GM20431 (cell line): ENCODE data around the gene CXCL5.

Experiments used
- in situ Hi-C: fragments of 300-500 bp; cut with MseI, MboI; formaldehyde crosslinking; loops from one replicate; pipeline ENCODE4 v1.15.0; 2020; ENCODE audit warnings: low sequenced_read_pairs; ENCODE audit not compliant: unreplicated experiment

The CXCL5 gene

DNA sequence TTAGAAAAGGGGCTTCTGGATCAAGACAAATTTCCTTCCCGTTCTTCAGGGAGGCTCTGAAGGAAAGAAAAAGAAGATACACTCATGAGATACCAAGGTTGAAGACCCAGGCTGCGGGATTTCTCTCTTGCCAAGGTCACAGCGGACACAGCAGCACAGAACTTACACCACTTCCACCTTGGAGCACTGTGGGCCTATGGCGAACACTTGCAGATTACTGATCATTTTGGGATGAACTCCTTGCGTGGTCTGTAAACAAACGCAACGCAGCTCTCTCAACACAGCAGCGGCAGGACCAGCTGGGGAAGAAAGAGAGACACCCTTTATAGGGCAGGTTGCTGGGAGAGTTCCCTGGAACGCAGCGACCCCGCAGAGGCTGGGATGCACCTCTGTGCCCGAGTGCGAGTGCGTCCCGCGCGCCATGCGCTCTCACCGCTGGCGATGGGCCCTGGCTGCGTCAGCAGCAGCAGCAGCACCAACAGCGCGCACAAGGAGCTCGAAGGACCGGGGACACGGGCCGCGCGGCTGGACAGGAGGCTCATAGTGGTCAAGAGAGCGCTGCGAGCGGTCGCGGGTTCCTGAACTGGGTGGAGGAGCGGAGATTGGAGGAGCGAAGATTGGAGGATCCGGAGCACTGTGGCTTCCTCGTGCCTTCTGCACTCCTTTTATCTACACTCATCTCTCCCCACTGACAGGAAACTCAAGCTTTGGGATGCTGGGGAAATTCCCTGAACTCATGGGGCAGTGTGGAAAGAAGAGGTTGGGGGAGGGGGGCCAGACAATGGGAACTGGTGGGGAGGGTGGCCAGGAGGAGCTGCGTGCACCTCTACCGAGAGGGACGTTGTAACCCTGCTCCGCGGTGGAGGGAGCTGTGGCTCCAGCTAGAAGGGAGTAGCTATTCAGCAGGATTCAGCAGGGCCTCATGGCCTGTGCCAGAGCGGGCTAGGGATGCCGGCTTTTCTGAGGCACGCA, at the start of gene CXCL5:
Gene CXCL5, minus strand, starts transcription at position 638 of the 972 bp plus-strand sequence. Its CDS starts 96 bp downstream, at position 542.
- in situ Hi-C loops, result no loop called here

DNA sequence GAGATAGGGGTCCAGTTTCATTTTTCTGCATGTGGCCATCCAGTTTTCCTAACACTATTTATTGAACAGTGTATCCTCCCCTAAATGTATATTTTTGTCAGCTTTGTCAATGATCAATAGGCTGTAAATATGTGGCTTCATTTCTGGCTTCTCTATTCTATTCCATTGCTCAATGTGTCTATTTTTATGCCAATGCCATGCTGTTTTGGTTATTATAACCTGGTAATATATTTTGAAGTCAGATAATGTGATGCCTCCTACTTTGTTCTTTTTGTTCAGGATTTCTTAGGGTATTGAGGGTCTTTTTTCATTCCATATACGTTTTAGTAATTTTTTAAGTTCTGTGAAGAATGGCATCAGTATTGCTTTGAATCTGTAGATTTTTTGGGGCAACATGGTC, 48.7 kb upstream of the CXCL5 start:
- in situ Hi-C loops, result no loop called here

DNA sequence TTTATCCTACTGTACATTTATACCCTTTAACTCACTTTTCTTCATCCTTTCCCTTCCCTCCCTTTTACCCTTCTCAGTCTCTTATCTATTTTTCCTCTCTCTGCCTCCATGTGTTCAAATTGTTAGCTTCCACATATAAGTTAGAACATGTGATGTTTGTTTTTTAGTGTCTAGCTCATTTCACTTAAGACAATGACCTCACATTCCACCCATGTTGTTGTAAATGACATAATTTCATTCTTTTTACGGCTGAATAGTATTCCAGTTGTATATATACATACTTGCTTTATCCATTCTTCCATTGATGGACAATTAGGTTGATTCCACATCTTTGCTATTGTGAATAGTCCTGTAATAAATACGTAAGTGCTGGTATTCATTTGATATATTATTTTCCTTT, 47.3 kb upstream of the CXCL5 start:
- in situ Hi-C loops, result no loop called here

DNA sequence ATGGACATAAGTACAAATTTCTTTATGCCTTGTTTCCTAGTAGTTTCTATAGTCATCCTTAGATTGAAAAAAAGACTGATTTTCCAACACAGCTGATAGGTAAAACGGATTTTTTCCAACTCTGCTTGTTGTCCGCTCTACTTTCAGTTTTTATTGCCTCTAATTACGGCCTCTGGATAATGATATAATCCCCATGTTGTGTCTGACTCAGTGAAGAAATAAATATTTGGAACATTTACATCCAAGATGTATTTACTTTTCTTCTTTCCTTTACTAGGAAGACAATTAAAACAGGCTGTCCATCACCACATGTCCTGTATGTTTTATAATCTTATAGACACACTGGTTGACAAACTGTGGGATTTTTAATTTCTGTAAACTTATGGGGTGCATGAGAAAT, 46.8 kb upstream of the CXCL5 start:
- in situ Hi-C loops, result no loop called here

DNA sequence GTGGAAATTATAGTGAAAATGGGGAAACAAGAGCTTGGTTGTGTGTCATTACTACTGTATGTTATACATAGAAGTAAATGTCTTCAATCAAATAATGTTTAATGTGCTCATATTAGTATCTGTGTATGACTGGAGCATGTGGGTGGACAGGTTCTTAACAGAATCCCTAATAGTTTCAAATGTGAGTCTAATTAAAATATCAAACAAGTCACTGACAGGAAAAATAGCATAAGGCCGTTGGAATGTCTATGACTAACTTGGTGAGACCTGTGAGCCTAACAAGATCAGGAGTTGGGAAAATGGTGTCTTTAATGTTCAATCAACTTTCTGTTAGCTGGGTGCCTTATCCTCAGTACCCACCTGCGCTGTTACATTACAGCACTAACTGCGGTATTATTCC, 46.2 kb upstream of the CXCL5 start:
- in situ Hi-C loops, result no loop called here

DNA sequence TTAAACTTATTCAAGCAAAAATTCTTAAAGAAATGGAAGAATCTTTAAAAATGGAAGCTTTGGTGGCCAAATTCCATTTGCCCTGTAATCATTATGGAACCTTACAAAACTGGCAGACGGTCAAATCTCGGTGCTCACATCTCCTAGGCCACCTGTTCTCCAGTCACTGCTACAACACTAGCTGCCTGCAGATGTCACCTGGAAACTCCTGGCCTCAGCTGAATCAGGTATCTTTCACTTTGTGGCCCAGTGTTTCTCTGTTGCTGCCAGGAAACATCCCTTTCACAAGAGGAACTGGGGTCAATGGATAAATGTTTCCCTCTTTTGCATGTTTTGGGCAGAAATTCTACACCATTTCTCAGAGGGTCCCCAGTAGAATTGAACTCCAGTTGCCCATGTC, 44.2 kb upstream of the CXCL5 start:
- in situ Hi-C loops, result no loop called here

DNA sequence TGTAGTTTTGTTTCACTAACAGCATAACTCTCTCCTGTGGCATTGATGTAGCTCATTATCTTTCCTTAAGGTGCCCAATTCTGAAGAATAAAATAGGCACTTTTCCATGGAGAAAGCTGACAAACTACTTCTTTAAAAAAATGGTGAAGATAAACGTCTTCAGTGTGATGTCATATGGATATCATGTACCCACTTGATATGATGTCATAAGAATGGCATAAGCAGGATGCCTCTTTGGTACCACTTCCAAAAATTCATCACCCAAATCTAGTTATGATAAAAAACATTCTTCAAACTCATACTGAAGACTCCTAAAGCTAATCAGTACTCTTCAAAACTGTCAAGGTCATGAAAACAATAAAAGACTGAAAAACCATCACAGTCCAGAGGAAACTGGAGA, 42.9 kb upstream of the CXCL5 start:
- in situ Hi-C loops, result no loop called here

DNA sequence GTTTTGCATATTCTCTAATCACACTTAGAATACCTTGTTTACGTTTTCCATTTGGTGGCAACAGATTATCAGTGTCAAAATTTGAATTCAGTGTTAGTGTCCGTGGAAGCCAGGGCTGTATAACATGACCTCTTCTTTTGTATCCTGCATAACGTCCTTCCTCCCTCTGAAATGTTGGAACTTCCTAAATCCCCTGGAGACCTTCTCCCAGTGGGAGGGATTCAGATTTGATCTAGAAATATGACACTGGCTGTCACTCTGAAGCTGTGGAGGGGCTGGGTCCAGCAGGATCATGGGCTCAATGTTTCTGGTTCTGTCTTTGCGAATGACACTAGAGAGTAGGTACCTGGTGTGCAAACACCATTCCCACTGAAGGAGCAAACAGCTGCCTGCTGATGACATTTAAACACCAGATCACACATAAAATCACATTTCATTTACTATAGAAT, 40.9 kb upstream of the CXCL5 start:
- in situ Hi-C loops, result no loop called here

DNA sequence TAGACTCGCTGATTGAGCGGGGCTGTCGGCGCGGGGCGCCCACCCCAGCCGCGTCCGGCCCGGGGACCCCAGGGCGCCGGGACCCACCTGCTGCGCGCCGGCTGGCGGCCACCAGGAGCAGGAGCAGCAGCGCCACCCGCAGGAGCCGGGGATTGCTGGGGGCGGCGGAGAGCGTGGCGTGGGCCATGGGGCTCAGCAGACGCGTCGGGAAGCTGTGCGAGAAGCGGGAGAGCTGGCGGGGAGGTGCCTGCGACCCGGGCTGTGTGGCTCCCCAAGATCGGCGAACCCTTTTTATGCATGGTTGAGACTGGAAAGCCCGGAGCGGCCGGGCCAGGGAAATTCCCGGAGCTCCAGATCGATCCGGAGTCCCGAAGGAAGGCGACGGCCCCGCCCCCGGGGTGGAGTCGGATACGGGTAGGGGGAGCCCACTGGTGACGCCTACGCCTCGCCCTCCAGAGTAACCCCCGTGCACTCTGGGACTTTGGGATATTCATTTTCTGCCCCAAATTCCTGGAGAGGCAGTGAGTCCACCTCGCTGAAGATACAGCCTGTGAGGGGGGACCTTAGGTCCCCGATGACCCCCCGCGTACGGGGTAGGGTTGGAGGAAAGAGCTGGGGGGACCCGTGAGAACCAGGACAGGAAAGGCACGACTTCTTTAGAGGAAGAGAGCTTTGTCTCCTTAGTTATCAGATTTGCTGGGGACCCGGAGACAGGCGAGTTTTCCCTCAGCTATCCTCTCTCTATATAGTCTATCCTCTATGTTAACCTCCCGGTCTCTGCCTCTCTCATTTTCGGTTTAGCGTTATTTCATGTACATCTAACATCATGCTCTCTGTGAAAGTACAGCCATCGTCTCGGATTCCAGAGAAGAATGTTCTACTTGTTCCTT, 40.2 kb upstream of the CXCL5 start, which contains the start of gene CXCL3:
Gene CXCL3, minus strand, starts transcription at position 265 of the 890 bp plus-strand sequence. Its CDS starts 78 bp downstream, at position 187.
- in situ Hi-C loops, result no loop called here

DNA sequence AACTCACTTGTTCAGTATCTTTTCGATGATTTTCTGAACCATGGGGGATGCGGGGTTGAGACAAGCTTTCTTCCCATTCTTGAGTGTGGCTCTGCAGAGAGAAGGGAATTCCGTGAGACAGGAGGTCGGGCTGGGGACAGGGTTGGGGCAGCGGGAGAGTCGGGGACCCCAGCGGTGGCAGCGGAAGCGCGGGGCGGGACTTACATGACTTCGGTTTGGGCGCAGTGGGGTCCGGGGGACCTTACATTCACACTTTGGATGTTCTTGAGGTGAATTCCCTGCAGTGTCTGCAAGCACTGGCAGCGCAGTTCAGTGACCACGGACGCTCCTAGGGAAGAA, 39.6 kb upstream of the CXCL5 start:
- in situ Hi-C loops, result no loop called here

DNA sequence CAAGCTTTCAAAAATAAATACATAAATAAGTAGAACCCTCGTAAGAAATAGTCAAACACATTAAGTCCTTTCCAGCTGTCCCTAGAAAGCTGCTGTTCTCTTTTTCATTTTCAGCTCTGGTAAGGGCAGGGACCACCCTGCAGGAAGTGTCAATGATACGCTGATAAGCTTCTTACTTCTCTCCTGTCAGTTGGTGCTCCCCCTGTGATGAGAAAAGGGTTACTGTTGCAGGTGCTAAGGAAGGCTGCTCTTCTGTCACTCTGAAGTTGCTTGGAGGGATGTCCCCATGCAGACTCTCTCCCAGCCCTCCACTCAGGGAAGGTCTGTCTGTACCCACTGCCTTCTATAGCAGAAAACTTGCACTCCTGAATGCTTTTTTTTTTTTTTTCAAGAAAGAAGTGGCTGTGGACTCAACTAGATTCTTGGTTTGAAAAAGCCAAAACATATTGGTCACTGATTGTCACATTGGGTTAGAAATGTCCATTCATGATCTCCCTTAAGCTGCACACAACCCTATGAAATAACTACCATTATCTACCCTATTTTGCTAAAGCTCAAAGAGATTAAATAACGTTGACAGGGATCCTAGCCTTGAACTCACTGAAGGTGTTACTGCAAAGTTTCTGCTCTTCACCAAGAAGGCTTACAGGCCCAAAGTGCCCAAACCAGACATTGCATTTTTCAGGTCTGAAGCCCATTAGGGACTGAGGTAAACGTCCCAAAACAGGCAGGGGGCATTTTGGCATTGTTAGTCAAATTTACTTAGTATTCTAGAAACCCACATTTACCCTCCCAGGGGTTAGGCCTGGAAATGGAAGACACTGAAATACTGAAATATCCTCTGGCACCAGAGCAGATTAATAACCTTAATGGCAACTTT, 38.8 kb upstream of the CXCL5 start:
- in situ Hi-C loops, result no loop called here

DNA sequence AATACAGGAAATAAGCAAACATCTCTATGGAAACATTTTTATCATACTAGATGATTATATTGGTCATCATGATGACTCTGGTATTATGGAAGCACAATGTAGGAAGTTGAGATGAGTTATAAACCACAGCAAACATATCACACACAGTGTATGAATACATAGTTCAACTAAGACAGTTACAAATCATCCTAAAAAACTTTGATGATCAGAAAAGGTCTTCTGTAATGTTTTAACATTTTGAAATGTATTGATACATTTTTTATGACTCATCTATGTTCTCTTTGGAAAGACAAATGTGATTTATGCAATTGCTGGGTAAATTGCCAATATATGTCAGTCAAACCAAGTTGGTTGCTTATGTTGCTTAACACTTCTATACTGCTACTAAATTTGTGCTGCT, 35.3 kb upstream of the CXCL5 start:
- in situ Hi-C loops, result no loop called here

DNA sequence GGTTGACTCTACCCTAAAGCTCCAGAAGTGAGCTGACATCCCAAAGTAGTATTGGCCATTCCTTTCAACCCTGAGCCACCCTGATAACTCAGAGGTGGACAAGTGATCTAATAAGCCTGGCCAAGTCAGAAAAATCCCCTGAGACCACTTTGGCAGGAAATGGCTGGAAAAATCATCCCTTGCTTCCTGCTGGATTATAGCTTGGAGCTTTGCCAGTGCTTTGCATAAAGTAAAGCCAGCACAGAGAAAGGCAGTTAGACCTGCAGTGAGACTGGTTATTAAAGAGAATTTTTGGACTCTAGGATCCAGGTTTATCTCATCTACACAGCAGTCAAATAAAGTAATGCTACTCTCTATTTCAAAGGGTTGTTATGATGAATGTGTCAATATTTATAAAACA, 33.6 kb upstream of the CXCL5 start:
- in situ Hi-C loops, result no loop called here

DNA sequence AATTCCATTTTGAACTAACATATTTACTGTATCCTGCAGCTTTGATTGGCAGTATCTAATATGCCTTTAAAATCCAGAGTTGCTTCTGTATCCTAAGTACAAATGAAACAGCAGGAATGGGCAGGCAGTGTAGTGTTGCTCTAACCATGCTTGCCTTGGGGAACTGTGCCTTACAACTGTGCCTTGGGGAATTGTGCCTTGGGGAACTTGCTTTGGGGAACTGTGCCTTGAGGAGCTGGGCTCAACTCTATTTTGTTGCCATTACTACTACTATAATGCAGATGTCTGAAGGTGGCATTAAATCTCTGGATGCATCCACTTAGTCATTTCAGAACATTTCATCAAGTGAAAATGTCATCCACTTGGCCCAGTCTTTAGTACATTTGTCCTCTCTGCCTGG, 33.1 kb upstream of the CXCL5 start:
- in situ Hi-C loops, result no loop called here

DNA sequence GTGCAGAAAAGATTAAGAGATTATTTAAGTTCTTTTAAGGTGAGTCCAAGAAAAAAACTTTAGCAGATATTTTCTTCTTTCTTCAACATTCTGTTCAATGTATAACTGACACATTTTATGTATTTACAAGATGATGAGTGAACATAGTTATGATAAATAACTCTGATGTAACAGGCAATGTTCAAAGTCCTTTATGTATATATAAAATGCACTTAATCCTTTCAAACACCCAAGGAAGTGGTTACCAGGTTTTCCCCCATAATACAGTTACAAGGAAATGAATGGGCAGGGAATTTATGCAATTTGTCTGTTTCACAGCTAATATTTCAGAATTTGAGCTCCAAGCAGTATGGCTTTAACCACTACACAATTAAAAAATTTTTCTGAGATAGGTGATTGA, 31.8 kb upstream of the CXCL5 start:
- in situ Hi-C loops, result no loop called here

DNA sequence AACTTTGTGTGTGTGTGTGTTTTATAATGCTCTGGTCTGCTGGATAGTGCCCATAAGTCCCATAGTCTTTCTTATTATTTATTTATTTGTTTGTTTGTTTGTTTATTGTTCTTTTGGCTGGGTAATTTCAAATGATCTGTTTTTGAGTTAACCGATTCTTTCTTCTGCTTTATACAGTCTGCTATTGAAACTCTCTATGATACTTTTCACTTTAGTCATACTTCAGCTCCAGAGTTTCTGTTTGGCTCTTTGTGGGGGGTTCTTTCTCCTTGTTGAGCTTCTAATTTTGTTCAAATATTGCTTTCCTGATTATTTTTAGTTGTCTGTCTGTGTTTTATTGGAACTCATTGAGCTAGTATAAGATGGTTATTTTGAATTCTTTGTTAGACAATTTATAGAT, 30.0 kb upstream of the CXCL5 start:
- in situ Hi-C loops, result no loop called here

DNA sequence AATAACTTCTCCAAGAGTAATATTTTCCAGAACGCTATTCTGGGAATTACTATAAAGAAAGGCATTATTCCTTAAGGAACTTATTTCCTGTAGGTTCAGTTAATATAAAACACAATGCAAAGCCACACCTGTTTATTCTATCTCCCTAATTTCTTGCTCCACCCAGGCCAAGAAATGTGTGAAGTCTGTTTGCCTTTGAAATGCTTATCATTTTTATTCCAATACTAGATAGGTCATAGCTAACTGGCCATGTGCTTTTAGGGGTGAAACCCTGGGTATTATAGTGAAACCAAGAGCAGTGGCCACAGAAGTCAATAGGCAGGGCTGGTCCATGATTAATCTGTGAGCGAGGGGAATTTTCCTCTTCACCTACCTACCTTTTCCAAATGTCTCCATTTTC, 25.2 kb upstream of the CXCL5 start:
- in situ Hi-C loops, result no loop called here

DNA sequence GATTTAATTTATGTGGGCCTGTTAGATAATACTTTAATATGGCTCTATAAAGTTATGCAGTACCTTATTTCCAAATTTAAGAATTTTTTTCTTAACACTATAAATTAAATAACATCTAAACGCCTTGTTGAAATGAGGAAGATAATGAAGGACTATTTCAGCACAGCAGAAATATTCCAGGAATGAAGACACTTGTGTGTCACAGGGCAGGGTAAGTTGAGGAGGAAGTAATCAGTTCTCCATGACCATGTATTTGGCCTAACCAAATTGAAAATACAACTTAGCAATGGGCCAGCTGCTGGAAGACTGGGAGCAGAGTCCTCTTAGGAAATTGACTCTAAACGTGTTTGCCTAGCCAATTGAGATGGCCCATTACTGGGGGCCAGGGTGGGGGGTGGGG, 23.1 kb upstream of the CXCL5 start:
- in situ Hi-C loops, result no loop called here

DNA sequence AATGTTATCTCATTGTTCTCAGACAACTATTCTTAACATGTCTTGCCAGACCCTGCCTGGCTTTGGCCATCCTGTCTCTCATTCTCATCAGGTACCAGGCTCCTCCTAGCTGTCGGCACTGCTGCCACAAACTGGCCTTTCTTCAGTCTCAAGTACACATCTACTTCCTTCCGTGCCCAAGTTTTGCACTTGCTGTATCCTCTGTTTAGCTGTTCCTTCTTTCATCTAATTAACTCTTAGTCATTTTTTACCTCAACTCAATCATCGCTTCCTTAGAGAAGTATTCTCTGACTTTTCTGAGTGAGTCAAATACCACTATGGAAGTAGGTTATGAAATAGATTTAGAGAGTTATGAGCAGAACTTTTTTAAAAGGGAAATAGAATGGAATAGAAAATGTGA, 20.3 kb upstream of the CXCL5 start:
- in situ Hi-C loops, result no loop called here

DNA sequence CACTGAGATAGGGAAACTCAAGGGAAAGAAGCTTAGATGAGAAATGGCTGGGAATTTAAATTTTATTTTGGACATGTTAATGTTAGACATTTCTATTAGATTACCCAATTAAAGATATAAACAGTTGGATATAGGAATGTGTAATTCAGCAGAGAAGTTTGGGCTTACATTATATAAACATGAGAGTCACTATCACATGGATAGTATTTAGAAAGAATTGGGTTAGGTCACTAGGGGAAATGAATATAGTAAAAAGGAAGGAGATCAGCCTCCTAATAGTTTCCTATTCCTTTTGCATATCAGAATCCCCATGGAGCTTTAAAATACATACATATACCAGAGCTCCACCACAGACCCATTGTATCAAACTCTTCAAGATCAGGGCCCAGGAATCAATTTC, 19.6 kb upstream of the CXCL5 start:
- in situ Hi-C loops, result no loop called here
